Activated T-helper 1 cell treated with anti-CD3 and anti-CD28 coated beads, Interleukin-12 subunit alpha, Interleukin-12 subunit beta, Interleukin-2, Interleukin-4 antibody, amounts not matched to agents 30 ng/mL and 10 ng/mL and 1 ng/mL, durations not matched to agents 14 hours and 24 hours and 36 hours (primary cell): Measurements from ENCODE around the gene DRAP1. TPM values are rescaled to one million over a fixed set of nuclear protein-coding genes. Genes with fewer than 3 reads are reported as not detected.
"Not testable (repeated sequence)": the region's sequence is repeated elsewhere in the genome, so short reads cannot be mapped to it uniquely, and the experiment has no call there.

ENCODE experiments used
- DNase-seq: peaks from one replicate; pipeline ENCODE4 v3.0.0; 2021; ENCODE audit warnings: low spot score
- H3K27ac Mint-ChIP-seq: one replicate; pipeline ENCODE4 v1.8.0; 2021; ENCODE audit warnings: mild to moderate bottlenecking, mixed read lengths
- H3K27me3 Mint-ChIP-seq: one replicate; pipeline ENCODE4 v1.8.0; 2022; ENCODE audit warnings: mild to moderate bottlenecking, moderate library complexity, mixed read lengths; ENCODE audit not compliant: insufficient read depth
- H3K36me3 Mint-ChIP-seq: one replicate; pipeline ENCODE4 v1.8.0; 2021; ENCODE audit warnings: low read depth, mixed read lengths
- H3K4me1 Mint-ChIP-seq: one replicate; pipeline ENCODE4 v1.8.0; 2021; ENCODE audit warnings: low read depth, mixed read lengths
- H3K4me3 Mint-ChIP-seq: one replicate; pipeline ENCODE4 v1.8.0; 2021; ENCODE audit warnings: mild to moderate bottlenecking, moderate library complexity, mixed read lengths
- H3K9me3 Mint-ChIP-seq: one replicate; pipeline ENCODE4 v1.8.0; 2021; ENCODE audit warnings: mixed read lengths
- intact Hi-C: fragments of 100-400 bp; cut with micrococcal nuclease; formaldehyde crosslinking; loops from one replicate; pipeline ENCODE4 v1.15.1; 2024
- total RNA-seq: library from RNA; stranded (reverse); gene quantifications from 2 replicates; pipeline ENCODE4 v1.2.3, GENCODE V29; 2022

DRAP1 gene
- total RNA-seq, 1 donor from 2014 or later: 119 TPM

DNA sequence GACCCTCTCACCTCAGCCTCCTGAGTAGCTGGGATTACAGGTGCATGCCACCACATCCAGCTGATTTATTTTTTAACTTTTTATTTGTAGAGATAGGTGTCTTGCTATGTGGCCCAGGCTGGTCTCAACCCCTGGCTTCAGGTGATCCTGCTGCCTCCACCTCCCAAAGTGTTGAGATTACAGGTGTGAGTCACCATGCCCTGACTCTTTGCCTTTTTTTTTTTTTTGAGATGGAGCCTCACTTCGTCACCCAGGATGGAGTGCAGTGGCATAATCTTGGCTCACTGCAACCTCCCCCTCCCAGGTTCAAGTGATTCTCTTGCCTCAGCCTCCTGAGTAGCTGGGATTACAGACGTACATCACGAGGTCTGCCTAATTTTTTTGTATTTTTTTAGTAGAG is 32.4 kb downstream of the DRAP1 start:
- H3K27me3 Mint-ChIP-seq, H3K9me3 Mint-ChIP-seq, H3K27ac Mint-ChIP-seq, DNase-seq, H3K36me3 Mint-ChIP-seq, intact Hi-C loops, H3K4me1 Mint-ChIP-seq, H3K4me3 Mint-ChIP-seq: not testable (repeated sequence)

DNA sequence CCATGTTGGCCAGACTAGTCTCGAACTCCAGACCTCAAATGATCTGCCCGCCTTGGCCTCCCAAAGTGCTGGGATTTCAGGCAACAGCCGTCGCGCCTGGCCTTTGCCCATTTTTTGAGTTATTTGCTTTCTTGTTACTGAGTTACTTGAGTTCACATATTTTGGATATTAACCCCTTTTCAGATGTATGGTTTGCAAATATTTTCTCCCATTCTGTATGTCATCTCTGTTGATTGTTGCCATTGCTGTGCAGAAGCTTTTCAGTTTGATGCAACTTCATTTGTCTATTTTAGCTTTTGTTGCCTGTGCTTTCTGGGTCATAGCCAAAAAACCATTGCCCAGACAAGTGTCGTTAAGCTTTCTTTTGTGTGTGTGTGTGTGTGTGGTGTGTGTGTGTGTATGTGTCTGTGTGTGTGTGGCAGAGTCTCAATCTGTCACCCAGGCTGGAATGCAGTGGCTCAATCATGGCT is 32.9 kb downstream of the DRAP1 start:
- H3K27me3 Mint-ChIP-seq: peaks cover 7% of the 10 kb centered on the region
- DNase-seq: no peak
- H3K4me3 Mint-ChIP-seq: no peak overlapping the region
- peaks cover 7% of the 10 kb centered on the region for H3K4me1 Mint-ChIP-seq
- H3K9me3 Mint-ChIP-seq: no peaks in the 10 kb centered on the region
- intact Hi-C loops: no loop called here
- no peak overlapping the region for H3K27ac Mint-ChIP-seq
- H3K36me3 Mint-ChIP-seq: no peaks in the 10 kb centered on the region

DNA sequence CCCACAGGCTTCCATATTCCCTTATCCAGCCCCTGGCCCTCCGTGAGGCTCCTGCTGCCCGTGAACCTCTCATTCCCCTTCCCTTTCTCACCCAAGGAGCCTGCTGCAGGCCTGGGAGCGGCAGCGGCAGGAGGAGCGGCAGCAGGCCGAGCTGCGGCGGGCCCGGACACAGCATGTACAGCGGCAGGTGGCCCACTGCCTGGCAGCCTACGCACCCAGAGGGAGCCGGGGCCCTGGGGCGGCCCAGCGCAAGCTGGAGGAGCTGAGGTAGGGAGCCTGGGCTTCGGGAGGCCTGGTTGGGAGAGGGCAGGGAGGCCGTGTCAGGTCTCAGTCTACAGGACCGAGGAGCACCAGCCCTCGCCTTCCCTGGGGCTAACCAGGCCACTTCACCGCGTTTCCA is 34.2 kb downstream of the DRAP1 start:
- no peak for DNase-seq
- H3K36me3 Mint-ChIP-seq: no peaks in the 10 kb centered on the region
- intact Hi-C loops: no loop called here
- H3K27me3 Mint-ChIP-seq: peaks cover 7% of the 10 kb centered on the region
- H3K9me3 Mint-ChIP-seq: no peaks in the 10 kb centered on the region
- no peak overlapping the region for H3K4me3 Mint-ChIP-seq
- H3K4me1 Mint-ChIP-seq: peaks cover 15% of the 10 kb centered on the region
- H3K27ac Mint-ChIP-seq: no peak overlapping the region

DNA sequence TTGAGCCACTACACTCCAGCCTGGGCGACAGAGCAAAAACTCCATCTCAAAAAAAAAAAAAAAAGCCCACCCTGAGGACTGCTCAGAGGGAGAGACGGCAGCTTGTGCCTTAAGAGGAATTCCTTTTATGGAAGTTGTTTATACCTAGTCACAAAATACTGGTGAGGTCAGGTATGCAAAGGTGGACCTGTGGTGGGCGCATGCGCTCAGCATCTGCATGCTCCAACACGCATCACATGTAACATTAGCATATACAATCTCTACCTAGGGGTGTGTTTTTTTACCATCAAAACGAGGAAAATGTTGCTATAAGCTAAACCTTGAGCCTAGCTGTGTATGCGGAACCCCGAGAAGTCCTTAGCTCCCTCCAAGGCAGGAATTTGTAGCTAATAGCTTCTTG is 35.5 kb downstream of the DRAP1 start:
- Mint-ChIP-seq H3K4me1 (peaks cover 15% of the 10 kb centered on the region), H3K27me3 (peaks cover 7% of the 10 kb centered on the region), H3K27ac (no peak overlapping the region), H3K9me3 (no peaks in the 10 kb centered on the region), H3K4me3 (no peak overlapping the region), H3K36me3 (no peaks in the 10 kb centered on the region)
- DNase-seq: no peak
- intact Hi-C loops: no loop called here

DNA sequence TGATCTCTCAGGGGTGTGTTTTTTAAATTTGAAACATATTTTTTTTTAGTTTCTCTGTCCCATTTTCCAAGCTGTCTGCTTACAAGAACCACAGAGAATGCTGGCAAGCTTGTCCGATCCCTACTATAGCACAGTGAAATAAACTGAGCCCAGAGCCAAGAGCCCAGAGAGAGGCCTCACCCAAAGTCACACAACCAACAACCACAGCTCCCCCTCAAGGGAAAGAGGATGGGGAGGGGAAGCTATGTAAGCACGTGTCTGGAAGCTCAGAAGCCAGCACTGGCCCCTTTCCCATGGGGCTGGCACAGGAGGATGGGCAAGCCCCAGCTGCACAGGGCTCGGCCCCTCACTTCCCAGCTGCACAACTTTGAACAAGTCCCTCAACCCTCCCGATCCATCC is 39.1 kb downstream of the DRAP1 start:
- peaks cover 28% of the 10 kb centered on the region for H3K4me1 Mint-ChIP-seq
- no peaks in the 10 kb centered on the region for H3K27me3 Mint-ChIP-seq
- H3K27ac Mint-ChIP-seq: peak overlapping the region; percentile 77
- intact Hi-C loops: no loop called here
- no peak for DNase-seq
- peaks cover 14% of the 10 kb centered on the region for H3K36me3 Mint-ChIP-seq
- no peak overlapping the region for H3K4me3 Mint-ChIP-seq
- no peaks in the 10 kb centered on the region for H3K9me3 Mint-ChIP-seq

DNA sequence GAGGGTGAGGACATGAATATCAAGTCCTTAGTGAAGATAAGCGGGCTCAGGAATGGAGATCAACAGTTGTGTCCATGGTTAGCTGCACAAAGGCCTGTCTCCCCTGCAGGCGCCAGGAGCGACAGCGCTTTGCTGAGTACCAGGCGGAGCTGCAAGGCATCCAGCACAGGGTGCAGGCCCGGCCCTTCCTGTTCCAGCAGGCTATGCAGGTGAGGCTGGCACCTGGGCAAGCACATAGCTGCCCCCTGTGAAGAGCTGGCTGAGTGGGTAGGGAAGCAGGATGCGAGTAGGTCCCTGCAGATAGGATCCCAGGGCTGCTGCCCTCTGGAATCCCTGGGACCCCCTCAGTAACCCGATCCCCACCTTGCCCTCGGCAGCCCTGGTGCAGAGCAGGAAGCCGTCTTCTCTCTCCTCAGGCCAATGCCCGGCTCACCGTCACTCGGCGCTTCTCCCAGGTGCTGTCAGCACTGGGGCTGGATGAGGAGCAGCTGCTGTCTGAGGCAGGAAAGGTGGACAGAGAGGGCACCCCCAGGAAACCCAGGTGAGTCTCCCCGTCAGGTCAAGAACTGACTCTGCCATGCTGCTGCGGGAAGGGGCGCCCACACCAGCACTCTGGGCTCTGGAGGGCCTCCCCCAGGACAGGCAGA is 39.7 kb downstream of the DRAP1 start:
- no peak overlapping the region for H3K4me3 Mint-ChIP-seq
- H3K36me3 Mint-ChIP-seq: peaks cover 17% of the 10 kb centered on the region
- H3K27ac Mint-ChIP-seq: no peak overlapping the region
- H3K27me3 Mint-ChIP-seq: no peaks in the 10 kb centered on the region
- intact Hi-C loops: no loop called here
- no peaks in the 10 kb centered on the region for H3K9me3 Mint-ChIP-seq
- DNase-seq: no peak
- peaks cover 34% of the 10 kb centered on the region for H3K4me1 Mint-ChIP-seq

DNA sequence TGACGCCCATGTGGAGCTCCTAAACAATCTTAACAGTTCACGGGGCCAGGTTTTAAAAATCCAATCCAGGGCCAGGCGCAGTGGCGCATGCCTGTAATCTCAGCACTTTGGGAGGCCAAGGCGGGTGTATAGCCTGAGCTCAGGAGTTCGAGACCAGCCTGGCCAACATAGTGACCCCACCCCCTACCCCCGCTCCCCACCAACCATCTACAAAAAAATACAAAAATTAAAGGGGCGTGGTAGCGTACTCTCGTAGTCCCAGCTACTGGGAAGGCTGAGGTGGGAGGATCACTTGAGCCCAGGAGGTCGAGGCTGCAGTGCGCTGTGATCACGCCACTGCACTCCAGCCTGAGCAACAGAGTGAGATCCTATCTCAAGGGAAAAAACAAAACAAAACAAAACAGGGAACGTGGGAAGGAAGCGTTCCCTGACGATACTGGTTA is 41.6 kb downstream of the DRAP1 start:
- peaks cover 32% of the 10 kb centered on the region for H3K36me3 Mint-ChIP-seq
- H3K27me3 Mint-ChIP-seq: no peaks in the 10 kb centered on the region
- peaks cover 41% of the 10 kb centered on the region for H3K4me1 Mint-ChIP-seq
- intact Hi-C loops: loop anchor here (1.0 to 5.0 kb wide), 9 partner anchors 28 to 346 kb away; partner anchors contain the start of genes BANF1, C11orf68, DRAP1 and EIF1AD
- DNase-seq: no peak
- peak overlapping the region; percentile 99 for H3K27ac Mint-ChIP-seq
- peak overlapping the region; percentile 98 for H3K4me3 Mint-ChIP-seq
- no peaks in the 10 kb centered on the region for H3K9me3 Mint-ChIP-seq

DNA sequence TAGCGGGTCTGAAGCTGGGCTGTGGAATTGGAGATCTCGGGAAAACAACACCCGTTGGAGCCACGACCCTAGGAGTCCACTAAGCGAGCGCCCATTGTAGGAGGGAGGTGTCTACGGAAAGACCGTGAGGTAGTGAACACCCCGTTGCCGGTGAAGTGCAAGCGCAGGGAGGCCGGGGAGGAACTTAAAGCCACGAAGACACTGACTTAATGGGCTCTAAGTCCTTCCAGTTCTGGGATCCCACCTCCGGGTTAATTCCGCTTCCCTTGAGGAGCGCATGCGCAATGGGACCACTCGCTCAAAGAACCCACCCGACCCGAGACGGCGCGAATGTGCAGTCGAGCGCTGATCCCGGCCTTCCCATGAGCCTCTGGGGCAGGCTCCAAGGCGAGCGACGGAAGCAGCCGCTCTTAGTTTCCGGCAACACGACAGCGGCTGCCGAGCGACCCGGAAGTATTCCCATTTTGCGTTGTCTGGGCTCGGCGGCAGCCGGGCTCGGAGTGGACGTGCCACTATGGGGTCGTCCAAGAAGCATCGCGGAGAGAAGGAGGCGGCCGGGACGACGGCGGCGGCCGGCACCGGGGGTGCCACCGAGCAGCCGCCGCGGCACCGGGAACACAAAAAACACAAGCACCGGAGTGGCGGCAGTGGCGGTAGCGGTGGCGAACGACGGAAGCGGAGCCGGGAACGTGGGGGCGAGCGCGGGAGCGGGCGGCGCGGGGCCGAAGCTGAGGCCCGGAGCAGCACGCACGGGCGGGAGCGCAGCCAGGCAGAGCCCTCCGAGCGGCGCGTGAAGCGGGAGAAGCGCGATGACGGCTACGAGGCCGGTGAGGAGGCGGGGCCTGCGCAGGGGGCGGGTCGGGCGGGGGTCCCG is 42.3 kb downstream of the DRAP1 start, which contains the start of gene SART1:
SART1 (plus strand) TSS at position 468 of the 874 bp plus-strand sequence; CDS start at position 515, 47 bp downstream.
- H3K4me3 Mint-ChIP-seq: peak within 1 kb of the TSS; percentile 98
- peak; percentile 94 for DNase-seq
- intact Hi-C loops: loop anchor here (1.0 to 5.0 kb wide), 9 partner anchors 28 to 346 kb away; partner anchors contain the start of genes BANF1, C11orf68, DRAP1 and EIF1AD
- peaks cover 40% of the 10 kb centered on the region for H3K4me1 Mint-ChIP-seq
- peaks cover 35% of the 10 kb centered on the region for H3K36me3 Mint-ChIP-seq
- peak within 1 kb of the TSS; percentile 99 for H3K27ac Mint-ChIP-seq
- no peaks in the 10 kb centered on the region for H3K27me3 Mint-ChIP-seq
- no peaks in the 10 kb centered on the region for H3K9me3 Mint-ChIP-seq

DNA sequence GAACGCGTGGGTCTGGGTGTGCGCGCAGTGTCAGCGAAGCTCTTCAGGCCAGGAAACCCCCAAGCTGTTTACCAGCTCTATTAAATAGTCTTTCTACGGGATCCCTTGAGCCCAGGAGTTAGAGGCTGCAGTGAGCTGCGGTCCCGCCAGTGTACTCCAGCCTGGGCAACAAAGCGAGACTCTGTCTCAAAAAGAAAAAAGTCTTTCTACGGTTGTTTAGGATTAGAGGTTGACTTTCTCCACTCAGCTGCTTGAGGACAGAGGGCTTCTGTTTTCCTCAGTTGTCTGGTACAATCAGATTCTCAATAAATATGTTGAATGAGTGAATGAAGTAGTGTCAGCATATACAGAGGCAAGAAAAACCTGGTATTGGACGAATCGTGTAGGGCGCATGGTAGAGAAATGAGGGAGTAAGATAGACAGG is 42.9 kb downstream of the DRAP1 start:
- H3K4me3 Mint-ChIP-seq: peak overlapping the region; percentile 98
- intact Hi-C loops: loop anchor here (5.0 kb wide), 1 partner anchor 305 kb away; the partner anchor contains the start of gene RAB1B
- H3K27me3 Mint-ChIP-seq: no peaks in the 10 kb centered on the region
- H3K36me3 Mint-ChIP-seq: peaks cover 39% of the 10 kb centered on the region
- H3K27ac Mint-ChIP-seq: peak overlapping the region; percentile 86
- H3K9me3 Mint-ChIP-seq: no peaks in the 10 kb centered on the region
- no peak for DNase-seq
- peaks cover 33% of the 10 kb centered on the region for H3K4me1 Mint-ChIP-seq

DNA sequence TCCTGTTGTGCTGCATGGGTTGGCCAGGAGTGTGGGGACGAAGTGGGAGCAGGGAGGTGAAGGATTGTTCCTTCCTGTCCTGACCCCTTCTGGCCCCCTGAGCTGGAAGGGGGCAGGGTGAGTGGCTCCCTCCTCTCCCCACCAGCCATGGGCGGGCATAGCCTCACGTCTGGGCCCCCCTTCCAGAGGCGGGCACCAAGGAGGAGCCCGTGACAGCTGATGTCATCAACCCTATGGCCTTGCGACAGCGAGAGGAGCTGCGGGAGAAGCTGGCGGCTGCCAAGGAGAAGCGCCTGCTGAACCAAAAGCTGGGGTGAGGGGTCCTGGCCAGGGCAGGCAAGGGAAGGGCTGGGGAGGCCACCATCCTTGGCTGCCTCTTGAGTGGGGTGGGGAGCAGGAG is 45.7 kb downstream of the DRAP1 start:
- no peaks in the 10 kb centered on the region for H3K9me3 Mint-ChIP-seq
- intact Hi-C loops: loop anchor here (5.0 kb wide), 1 partner anchor 302 kb away; the partner anchor contains the start of gene RAB1B
- DNase-seq: no peak
- H3K4me3 Mint-ChIP-seq: peak overlapping the region; percentile 15
- peaks cover 48% of the 10 kb centered on the region for H3K36me3 Mint-ChIP-seq
- no peaks in the 10 kb centered on the region for H3K27me3 Mint-ChIP-seq
- peaks cover 35% of the 10 kb centered on the region for H3K4me1 Mint-ChIP-seq
- no peak overlapping the region for H3K27ac Mint-ChIP-seq

DNA sequence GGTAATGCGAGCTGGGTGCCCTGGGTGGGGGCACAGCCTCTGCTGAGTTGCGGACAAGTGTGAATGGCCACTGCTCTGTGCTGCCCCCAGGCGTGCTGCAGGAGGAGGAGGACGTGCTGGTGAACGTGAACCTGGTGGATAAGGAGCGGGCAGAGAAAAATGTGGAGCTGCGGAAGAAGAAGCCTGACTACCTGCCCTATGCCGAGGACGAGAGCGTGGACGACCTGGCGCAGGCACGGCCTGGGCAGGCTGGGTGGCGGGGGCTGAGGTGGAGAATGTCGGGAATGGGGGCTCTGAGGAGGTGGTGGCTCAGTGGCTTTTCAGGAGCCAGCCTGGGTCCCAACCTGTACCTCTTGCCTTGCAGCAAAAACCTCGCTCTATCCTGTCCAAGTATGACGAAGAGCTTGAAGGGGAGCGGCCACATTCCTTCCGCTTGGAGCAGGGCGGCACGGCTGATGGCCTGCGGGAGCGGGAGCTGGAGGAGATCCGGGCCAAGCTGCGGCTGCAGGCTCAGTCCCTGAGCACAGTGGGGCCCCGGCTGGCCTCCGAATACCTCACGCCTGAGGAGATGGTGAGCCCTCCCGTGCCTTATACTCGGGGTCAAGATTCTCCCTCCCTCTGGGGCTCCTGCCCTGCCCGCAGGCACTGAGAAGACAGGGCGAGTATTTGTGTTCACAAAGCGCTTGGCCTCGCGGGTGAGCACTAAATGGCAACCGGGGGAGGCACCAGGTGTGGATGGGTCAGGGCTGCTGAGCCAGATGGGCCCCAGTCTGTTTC is 46.9 kb downstream of the DRAP1 start:
- H3K36me3 Mint-ChIP-seq: peaks cover 55% of the 10 kb centered on the region
- H3K4me3 Mint-ChIP-seq: no peak overlapping the region
- intact Hi-C loops: no loop called here
- DNase-seq: no peak
- H3K27ac Mint-ChIP-seq: no peak overlapping the region
- peaks cover 35% of the 10 kb centered on the region for H3K4me1 Mint-ChIP-seq
- H3K9me3 Mint-ChIP-seq: no peaks in the 10 kb centered on the region
- H3K27me3 Mint-ChIP-seq: no peaks in the 10 kb centered on the region

DNA sequence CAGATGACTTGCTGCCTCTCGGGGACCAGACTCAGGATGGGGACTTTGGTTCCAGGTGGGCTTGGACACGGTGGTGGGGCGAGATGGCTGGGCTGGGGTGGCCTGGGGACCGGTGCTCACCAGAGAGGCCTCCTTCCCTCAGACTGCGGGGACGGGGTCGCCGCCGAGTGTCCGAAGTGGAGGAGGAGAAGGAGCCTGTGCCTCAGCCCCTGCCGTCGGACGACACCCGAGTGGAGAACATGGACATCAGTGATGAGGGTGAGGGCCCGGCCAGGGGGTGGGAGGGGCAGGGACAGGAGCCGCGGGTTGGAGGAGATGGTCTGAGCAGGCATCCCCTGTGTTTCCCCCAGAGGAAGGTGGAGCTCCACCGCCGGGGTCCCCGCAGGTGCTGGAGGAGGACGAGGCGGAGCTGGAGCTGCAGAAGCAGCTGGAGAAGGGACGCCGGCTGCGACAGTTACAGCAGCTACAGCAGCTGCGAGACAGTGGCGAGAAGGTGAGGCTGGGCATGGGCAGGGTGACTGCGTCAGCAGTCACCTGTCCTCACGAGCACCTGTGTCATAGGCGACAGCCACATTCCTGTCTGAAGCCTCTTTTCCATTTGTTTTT is 48.2 kb downstream of the DRAP1 start:
- H3K9me3 Mint-ChIP-seq: no peaks in the 10 kb centered on the region
- H3K4me1 Mint-ChIP-seq: peaks cover 38% of the 10 kb centered on the region
- intact Hi-C loops: no loop called here
- no peak for DNase-seq
- peaks cover 55% of the 10 kb centered on the region for H3K36me3 Mint-ChIP-seq
- no peaks in the 10 kb centered on the region for H3K27me3 Mint-ChIP-seq
- H3K4me3 Mint-ChIP-seq: no peak overlapping the region
- no peak overlapping the region for H3K27ac Mint-ChIP-seq
